ENCODE data around the gene L3HYPDH. TPM values are rescaled to one million over a fixed set of nuclear protein-coding genes. Genes with fewer than 3 reads are reported as not detected.

Gene L3HYPDH
- polyA plus RNA-seq, 1 of the 3 experiments (the other 2 are of a cell fraction): 66.2 TPM

GRCh38 chr14:59478540-59478939, 5.7 kb downstream of the L3HYPDH start:
- H3K9me2 ChIP-seq: no peaks in the 10 kb centered on the region
- POLR2A ChIA-PET: no interaction called here
- H3K27ac ChIP-seq (ENCODE audit: low read depth in 2 of 2, low read length in 1 of 2): no peak overlapping the region
- no peak for DNase-seq
- H3K79me2 ChIP-seq (ENCODE audit: insufficient read depth): peaks cover 82% of the 10 kb centered on the region
- TF ChIP-seq JUND (IDR thresholded peaks at IDR 0.05) (no peak), POLR2AphosphoS5 (IDR thresholded peaks at IDR 0.05; ENCODE audit: low read depth, low read length) (no peak), USF2 (IDR thresholded peaks at IDR 0.05; ENCODE audit: borderline replicate concordance, low read depth, low read length) (no peak)
- peaks cover 16 to 21% of the 10 kb centered on the region in 2 experiments; a peak in 3 of 4 replicates for H3K4me1 ChIP-seq (ENCODE audit: control insufficient read depth in 1 of 2, insufficient read depth in 2 of 2, low read depth in 1 of 2, low read length in 1 of 2)
- no peaks in the 10 kb centered on the region for H3K27me3 ChIP-seq (ENCODE audit: insufficient read depth)
- no peak overlapping the region for H3K4me3 ChIP-seq (ENCODE audit: low read depth in 2 of 2, low read length in 1 of 2)
- H4K20me1 ChIP-seq (ENCODE audit: insufficient read depth): 0 out of 2 replicates have a peak, but pooled peaks cover 4% of the 10 kb centered on the region
- no peak overlapping the region for H3K4me2 ChIP-seq
- 95% methylated on average over 3 of the region's 3 CpGs for WGBS (ENCODE audit: low lambda C conversion rate)
- H3F3A ChIP-seq (replicated peaks; ENCODE audit: insufficient read depth): peaks cover 26% of the 10 kb centered on the region
- H2AFZ ChIP-seq (ENCODE audit: low read depth): no peak overlapping the region
- no peak overlapping the region for H3K9ac ChIP-seq
- peaks cover 49 to 65% of the 10 kb centered on the region in 2 experiments for H3K36me3 ChIP-seq (replicated peaks in 1 of 2; ENCODE audit: control insufficient read depth in 1 of 2, insufficient read depth in 2 of 2, low read length in 1 of 2)
- CTCF ChIA-PET: interaction anchor here (1.2 to 2.7 kb wide), 3 partner anchors 14 to 449 kb away, joined by 5 to 7 read pairs (median 5); partner anchors contain the start of genes CCDC175 and GPR135
- no peaks in the 10 kb centered on the region for H3K9me3 ChIP-seq

GRCh38 chr14:59475709-59476108, 8.5 kb downstream of the L3HYPDH start:
- Histone ChIP-seq H3K79me2 (ENCODE audit: insufficient read depth) (peaks cover 60% of the 10 kb centered on the region), H3K27ac (ENCODE audit: low read depth in 2 of 2, low read length in 1 of 2) (no peak overlapping the region), H3K27me3 (ENCODE audit: insufficient read depth) (no peaks in the 10 kb centered on the region), H3F3A (replicated peaks; ENCODE audit: insufficient read depth) (peaks cover 14% of the 10 kb centered on the region), H3K9me3 (no peaks in the 10 kb centered on the region), H3K4me1 (ENCODE audit: control insufficient read depth in 1 of 2, insufficient read depth in 2 of 2, low read depth in 1 of 2, low read length in 1 of 2) (peaks cover 4 to 13% of the 10 kb centered on the region in 2 experiments; a peak in 2 of 4 replicates), H3K36me3 (replicated peaks in 1 of 2; ENCODE audit: control insufficient read depth in 1 of 2, insufficient read depth in 2 of 2, low read length in 1 of 2) (peaks cover 76 to 85% of the 10 kb centered on the region in 2 experiments), H3K4me3 (ENCODE audit: low read depth in 2 of 2, low read length in 1 of 2) (no peak overlapping the region), H3K9ac (no peak overlapping the region), H4K20me1 (ENCODE audit: insufficient read depth) (0 out of 2 replicates have a peak, but pooled peaks cover 8% of the 10 kb centered on the region), H2AFZ (ENCODE audit: low read depth) (no peak overlapping the region), H3K9me2 (no peaks in the 10 kb centered on the region), H3K4me2 (no peak overlapping the region)
- ChIA-PET CTCF (interaction anchor here (2.2 to 4.5 kb wide), 2 partner anchors 8 to 101 kb away, joined by 8 to 27 read pairs; partner anchors contain the start of genes CCDC175, JKAMP and L3HYPDH), POLR2A (no interaction called here)
- 100% methylated on average over 1 of the region's 1 CpG for WGBS (ENCODE audit: low lambda C conversion rate)
- TF ChIP-seq GABPA (IDR thresholded peaks at IDR 0.05; ENCODE audit: low read depth): no peak
- no peak for TF ChIP-seq ELF1 (IDR thresholded peaks at IDR 0.05)
- TF ChIP-seq USF2 (IDR thresholded peaks at IDR 0.05; ENCODE audit: borderline replicate concordance, low read depth, low read length): no peak
- no peak for DNase-seq

- Histone ChIP-seq H3K27ac (ENCODE audit: low read depth in 2 of 2, low read length in 1 of 2) (peak overlapping the region in 1 of 2 experiments; percentile 29; a peak in 1 of 4 replicates), H3K36me3 (replicated peaks in 1 of 2; ENCODE audit: control insufficient read depth in 1 of 2, insufficient read depth in 2 of 2, low read length in 1 of 2) (peaks cover 78 to 95% of the 10 kb centered on the region in 2 experiments), H3K4me1 (ENCODE audit: control insufficient read depth in 1 of 2, insufficient read depth in 2 of 2, low read depth in 1 of 2, low read length in 1 of 2) (peaks cover 0 to 11% of the 10 kb centered on the region in 2 experiments; a peak in 1 of 4 replicates), H3K27me3 (ENCODE audit: insufficient read depth) (no peaks in the 10 kb centered on the region), H3F3A (replicated peaks; ENCODE audit: insufficient read depth) (peaks cover 14% of the 10 kb centered on the region), H3K9ac (no peak overlapping the region), H3K79me2 (ENCODE audit: insufficient read depth) (peaks cover 50% of the 10 kb centered on the region), H3K9me2 (no peaks in the 10 kb centered on the region), H2AFZ (ENCODE audit: low read depth) (no peak overlapping the region), H3K9me3 (no peaks in the 10 kb centered on the region), H4K20me1 (ENCODE audit: insufficient read depth) (0 out of 2 replicates have a peak, but pooled peaks cover 4% of the 10 kb centered on the region), H3K4me3 (ENCODE audit: low read depth in 2 of 2, low read length in 1 of 2) (no peak overlapping the region), H3K4me2 (no peak overlapping the region)
- TF ChIP-seq FOSL2 (IDR thresholded peaks at IDR 0.05; ENCODE audit: borderline replicate concordance, low read depth) (peak; percentile 9; the same call in 1 of the 2 replicates), CHD2 (IDR thresholded peaks at IDR 0.05; ENCODE audit: low read length, partially characterized antibody) (no peak)
- ChIA-PET CTCF (interaction anchor here (0.9 to 4.5 kb wide), 4 partner anchors 9 to 102 kb away, joined by 3 to 27 read pairs (median 6); partner anchors contain the start of genes CCDC175, GPR135, JKAMP and L3HYPDH), POLR2A (interaction anchor here (1.0 kb wide), 1 partner anchor 10 kb away, joined by 3 read pairs; the partner anchor contains the start of genes JKAMP and L3HYPDH)
- DNase-seq: no peak
- WGBS (ENCODE audit: low lambda C conversion rate): 33% methylated on average over 1 of the region's 1 CpG
Observed at GRCh38 chr14:59474172-59474571, 10.0 kb downstream of the L3HYPDH start.

Measured in SK-N-SH (cell line).